Transverse colon (tissue), 3 donors: Measurements from ENCODE around the gene PGBD4.

Source experiments
- POLR2A ChIP-seq: fragments of 450-650 bp; IDR thresholded peaks from one replicate; pipeline ENCODE4 v1.6.1; 2016; ENCODE audit warnings: antibody characterized with exemption, mild to moderate bottlenecking, moderate library complexity
- TF ChIP-seq, protein P1 (sequence below), 5 experiments: fragments of 200-600 bp in 3 of 5; fragments of 450-650 bp in 2 of 5; sonication (generic) in 3 of 5; IDR thresholded peaks; 1 replicate in 2 of 5; 2 replicates in 3 of 5; pipeline ENCODE4 v1.5.1; 2016 to 2017; ENCODE audit warnings: antibody characterized with exemption in 5 of 5, inconsistent platforms in 3 of 5, mild to moderate bottlenecking in 2 of 5, moderate library complexity in 1 of 5

DNA sequence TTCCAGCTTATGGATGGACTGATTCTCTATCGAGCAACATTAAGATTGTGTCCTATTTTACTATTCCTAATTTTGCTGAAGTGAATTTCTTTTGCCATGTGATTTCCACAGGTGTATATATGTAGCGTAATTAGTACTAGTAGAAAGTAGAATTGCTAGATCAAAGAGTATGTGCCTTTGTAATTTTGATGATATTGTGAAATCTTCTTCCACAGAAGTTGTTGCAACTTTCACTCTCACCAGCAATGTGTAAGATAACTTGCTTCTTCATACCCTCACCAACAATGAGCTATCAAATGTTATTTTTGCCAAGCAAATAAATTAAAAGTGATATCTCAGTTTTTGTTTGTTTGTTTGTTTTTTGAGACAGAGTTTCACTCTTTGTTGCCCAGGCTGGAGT, 5.4 kb downstream of the PGBD4 start:
- TF ChIP-seq, protein P1, sequence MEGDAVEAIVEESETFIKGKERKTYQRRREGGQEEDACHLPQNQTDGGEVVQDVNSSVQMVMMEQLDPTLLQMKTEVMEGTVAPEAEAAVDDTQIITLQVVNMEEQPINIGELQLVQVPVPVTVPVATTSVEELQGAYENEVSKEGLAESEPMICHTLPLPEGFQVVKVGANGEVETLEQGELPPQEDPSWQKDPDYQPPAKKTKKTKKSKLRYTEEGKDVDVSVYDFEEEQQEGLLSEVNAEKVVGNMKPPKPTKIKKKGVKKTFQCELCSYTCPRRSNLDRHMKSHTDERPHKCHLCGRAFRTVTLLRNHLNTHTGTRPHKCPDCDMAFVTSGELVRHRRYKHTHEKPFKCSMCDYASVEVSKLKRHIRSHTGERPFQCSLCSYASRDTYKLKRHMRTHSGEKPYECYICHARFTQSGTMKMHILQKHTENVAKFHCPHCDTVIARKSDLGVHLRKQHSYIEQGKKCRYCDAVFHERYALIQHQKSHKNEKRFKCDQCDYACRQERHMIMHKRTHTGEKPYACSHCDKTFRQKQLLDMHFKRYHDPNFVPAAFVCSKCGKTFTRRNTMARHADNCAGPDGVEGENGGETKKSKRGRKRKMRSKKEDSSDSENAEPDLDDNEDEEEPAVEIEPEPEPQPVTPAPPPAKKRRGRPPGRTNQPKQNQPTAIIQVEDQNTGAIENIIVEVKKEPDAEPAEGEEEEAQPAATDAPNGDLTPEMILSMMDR (IDR thresholded peaks at IDR 0.05): no peak
- TF ChIP-seq POLR2A: no peak
